HG03442 (cell line): ENCODE measurements around the gene CYTH4.
"Not testable (repeated sequence)": the region's sequence is repeated elsewhere in the genome, so short reads cannot be mapped to it uniquely, and the experiment has no call there.

Experiments used
- ATAC-seq: cut with Tn5 transposase; IDR thresholded peaks from one replicate; pipeline ENCODE4 v1.9.1; 2021; ENCODE audit warnings: mild to moderate bottlenecking, moderate library complexity; ENCODE audit not compliant: unreplicated experiment

The CYTH4 gene

GRCh38 chr22:37325039-37325395 lies 42.7 kb downstream of the CYTH4 start:
- ATAC-seq: no peak

- ATAC-seq: no peak
Observed at GRCh38 chr22:37326726-37327125, 44.4 kb downstream of the CYTH4 start.

GRCh38 chr22:37328017-37328416 lies 45.7 kb downstream of the CYTH4 start:
- no peak for ATAC-seq

GRCh38 chr22:37328538-37329237 lies 46.4 kb downstream of the CYTH4 start:
- not testable (repeated sequence) for ATAC-seq

GRCh38 chr22:37329238-37330140 lies 47.2 kb downstream of the CYTH4 start:
- ATAC-seq: no peak

GRCh38 chr22:37330200-37331033 lies 48.1 kb downstream of the CYTH4 start:
- no peak for ATAC-seq

- no peak for ATAC-seq
Observed at GRCh38 chr22:37331034-37331428, 48.7 kb downstream of the CYTH4 start.

GRCh38 chr22:37331856-37332536 lies 49.7 kb downstream of the CYTH4 start:
- ATAC-seq: no peak

GRCh38 chr22:37333724-37334460 lies 51.6 kb downstream of the CYTH4 start:
- ATAC-seq: no peak

GRCh38 chr22:37334461-37334858 lies 52.2 kb downstream of the CYTH4 start:
- no peak for ATAC-seq

- no peak for ATAC-seq
Observed at GRCh38 chr22:37334859-37335805, 52.8 kb downstream of the CYTH4 start.

GRCh38 chr22:37335806-37336199 lies 53.5 kb downstream of the CYTH4 start:
- no peak for ATAC-seq

- no peak for ATAC-seq
Observed at GRCh38 chr22:37336579-37336978, 54.3 kb downstream of the CYTH4 start.

GRCh38 chr22:37337204-37337943 lies 55.1 kb downstream of the CYTH4 start:
- no peak for ATAC-seq

- no peak for ATAC-seq
Observed at GRCh38 chr22:37338539-37339246, 56.4 kb downstream of the CYTH4 start.

- ATAC-seq: no peak
Observed at GRCh38 chr22:37340331-37341262, 58.3 kb downstream of the CYTH4 start.

GRCh38 chr22:37342065-37342464 lies 59.8 kb downstream of the CYTH4 start:
- ATAC-seq: no peak
